ENCODE data around the gene SDHA.
"Not testable (repeated sequence)": the region's sequence is repeated elsewhere in the genome, so short reads cannot be mapped to it uniquely, and the experiment has no call there.

GRCh38 chr5:274346-274745, 56.2 kb downstream of the SDHA start:
- TF ChIP-seq EZH2 (IDR thresholded peaks at IDR 0.05; ENCODE audit: low read depth, low read length, severe bottlenecking); CTCF (IDR thresholded peaks at IDR 0.05; ENCODE audit: control extremely low read depth in 1 of 3, insufficient read depth in 1 of 3, low read depth in 1 of 3, low read length in 3 of 3); JUN (IDR thresholded peaks at IDR 0.05; ENCODE audit: low read depth, low read length); FOSL1 (IDR thresholded peaks at IDR 0.05; ENCODE audit: insufficient read depth, low read depth, low read length); HDAC6 (IDR thresholded peaks at IDR 0.05; ENCODE audit: low read depth, low read length); CEBPB (IDR thresholded peaks at IDR 0.05; ENCODE audit: low read depth, low read length); GTF2F1 (IDR thresholded peaks at IDR 0.05; ENCODE audit: borderline replicate concordance, low read depth, low read length); TEAD4 (IDR thresholded peaks at IDR 0.05; ENCODE audit: low read depth, low read length); SUZ12 (IDR thresholded peaks at IDR 0.05; ENCODE audit: low read length); POLR2A (IDR thresholded peaks at IDR 0.05; ENCODE audit: control extremely low read depth in 1 of 2, low read depth in 2 of 2, low read length in 2 of 2); MAFK (IDR thresholded peaks at IDR 0.05; ENCODE audit: low read depth, low read length); SP1 (IDR thresholded peaks at IDR 0.05; ENCODE audit: low read depth, low read length): not testable (repeated sequence)
